Retinal pigment epithelial cell (primary cell): ENCODE data around the gene IGF1.

Source experiments
- DNase-seq: peaks from one replicate; pipeline ENCODE4 v3.0.0-alpha.2; 2010; ENCODE audit warnings: low read depth
- H3K4me3 ChIP-seq: 2 replicates; pipeline ENCODE4 v1.5.1; 2011; ENCODE audit warnings: mild to moderate bottlenecking, low read length, control low read depth, moderate library complexity
- CTCF ChIP-seq: conservative IDR thresholded peaks from 2 replicates; pipeline ENCODE4 v1.5.1; 2011; ENCODE audit warnings: low read depth, low read length, control low read depth, inconsistent platforms

Gene IGF1

GRCh38 chr12:102429211-102430154, 50.9 kb downstream of the IGF1 start:
- no peak for DNase-seq
- TF ChIP-seq CTCF: no peak
- no peak overlapping the region for H3K4me3 ChIP-seq

GRCh38 chr12:102427543-102427941, 52.8 kb downstream of the IGF1 start:
- H3K4me3 ChIP-seq: no peak overlapping the region
- no peak for DNase-seq
- TF ChIP-seq CTCF: no peak

- no peak for DNase-seq
- no peak overlapping the region for H3K4me3 ChIP-seq
- TF ChIP-seq CTCF: no peak
These were observed 53.5 kb downstream of the IGF1 start for GRCh38 chr12:102426599-102427542.

- no peak overlapping the region for H3K4me3 ChIP-seq
- no peak for TF ChIP-seq CTCF
- no peak for DNase-seq
These were observed 55.0 kb downstream of the IGF1 start for GRCh38 chr12:102425109-102426039.

- TF ChIP-seq CTCF: no peak
- H3K4me3 ChIP-seq: no peak overlapping the region
- DNase-seq: no peak
These were observed 56.9 kb downstream of the IGF1 start for GRCh38 chr12:102423462-102423861.

GRCh38 chr12:102421802-102422583, 58.4 kb downstream of the IGF1 start:
- H3K4me3 ChIP-seq: no peak overlapping the region
- no peak for TF ChIP-seq CTCF
- no peak for DNase-seq
